Measurements from ENCODE around the gene C3orf85. TPM values are rescaled to one million over a fixed set of nuclear protein-coding genes. Genes with fewer than 3 reads are reported as not detected.
"Not testable (repeated sequence)": the region's sequence is repeated elsewhere in the genome, so short reads cannot be mapped to it uniquely, and the experiment has no call there.

Gene C3orf85
- total RNA-seq, 2 experiments from 2014 or later, result not detected

DNA sequence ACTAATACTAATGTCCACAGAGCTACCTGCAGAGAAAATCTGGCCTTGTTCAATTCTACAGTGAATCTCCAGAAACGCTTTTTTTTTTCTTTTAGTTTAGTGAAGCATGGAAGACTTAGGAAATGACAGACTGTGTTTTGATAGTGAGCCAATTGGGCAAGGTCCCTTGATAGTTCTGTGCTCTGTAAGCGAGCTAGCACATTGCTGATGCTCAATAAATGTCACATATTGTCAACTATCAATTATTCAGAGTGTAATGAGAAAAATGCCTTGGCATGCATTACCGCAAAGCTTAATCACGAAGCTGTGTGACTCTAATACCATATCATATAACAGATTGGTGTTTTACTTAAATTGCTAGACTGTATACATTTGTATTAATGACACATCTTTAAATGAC, 5.2 kb upstream of the C3orf85 start:
- peaks cover 7% of the 10 kb centered on the region for H3K27me3 Mint-ChIP-seq
- H3K36me3 Mint-ChIP-seq, result no peaks in the 10 kb centered on the region
- no peak overlapping the region for H3K4me3 Mint-ChIP-seq
- H3K9me3 Mint-ChIP-seq, result peaks cover 3% of the 10 kb centered on the region
- no peak for DNase-seq
- no peaks in the 10 kb centered on the region for H3K4me1 Mint-ChIP-seq
- no peak overlapping the region for H3K27ac Mint-ChIP-seq

DNA sequence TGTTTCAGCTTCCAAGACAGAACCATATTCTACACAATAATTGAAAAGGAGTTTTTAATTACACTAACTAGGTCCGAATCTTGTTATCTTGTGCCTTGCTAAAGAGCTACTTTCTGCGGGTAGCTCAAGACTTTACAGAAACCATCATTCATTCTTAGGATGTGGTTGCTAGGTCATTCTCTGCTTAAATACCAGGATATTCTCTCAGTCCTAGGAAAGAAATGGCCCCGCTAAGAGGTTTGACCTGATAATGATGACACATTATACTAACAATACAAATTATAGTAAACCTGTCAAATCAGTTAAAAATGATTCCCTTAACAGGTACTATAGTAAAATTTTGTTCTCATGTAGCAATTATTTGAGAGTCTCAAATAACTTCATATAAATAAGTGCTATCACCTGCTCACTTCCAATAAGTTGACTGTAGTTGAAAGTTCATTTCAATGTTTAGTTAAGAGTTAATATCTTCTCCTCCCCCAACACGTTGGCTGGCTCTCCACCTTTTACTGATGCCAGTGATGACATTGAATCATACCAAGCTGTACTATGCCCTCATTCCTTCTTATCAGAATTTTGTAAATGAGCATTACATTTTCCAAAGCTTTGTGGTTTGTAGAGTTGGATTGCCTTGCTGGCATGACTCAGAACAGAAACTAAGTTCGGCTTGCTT, 3.6 kb upstream of the C3orf85 start:
- no peak overlapping the region for H3K4me3 Mint-ChIP-seq
- H3K9me3 Mint-ChIP-seq, result peaks cover 3% of the 10 kb centered on the region
- no peak overlapping the region for H3K27ac Mint-ChIP-seq
- peaks cover 7% of the 10 kb centered on the region for H3K27me3 Mint-ChIP-seq
- no peaks in the 10 kb centered on the region for H3K4me1 Mint-ChIP-seq
- DNase-seq, result no peak
- no peaks in the 10 kb centered on the region for H3K36me3 Mint-ChIP-seq

DNA sequence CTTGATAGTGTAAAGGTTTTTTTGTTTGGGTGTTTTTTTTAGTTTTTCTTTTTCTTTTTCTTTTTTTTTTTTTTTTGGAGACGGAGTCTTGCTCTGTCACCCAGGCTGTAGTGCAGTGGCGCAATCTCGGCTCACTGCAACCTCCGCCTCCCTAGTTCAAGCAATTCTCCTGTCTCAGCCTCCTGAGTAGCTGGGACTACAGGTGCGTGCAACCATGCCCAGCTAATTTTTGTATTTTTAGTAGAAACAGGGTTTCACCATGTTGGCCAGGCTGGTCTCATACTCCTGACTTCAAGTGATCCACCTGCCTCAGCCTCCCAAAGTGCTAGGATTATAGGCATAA, 3.1 kb upstream of the C3orf85 start:
- DNase-seq, result not testable (repeated sequence)

DNA sequence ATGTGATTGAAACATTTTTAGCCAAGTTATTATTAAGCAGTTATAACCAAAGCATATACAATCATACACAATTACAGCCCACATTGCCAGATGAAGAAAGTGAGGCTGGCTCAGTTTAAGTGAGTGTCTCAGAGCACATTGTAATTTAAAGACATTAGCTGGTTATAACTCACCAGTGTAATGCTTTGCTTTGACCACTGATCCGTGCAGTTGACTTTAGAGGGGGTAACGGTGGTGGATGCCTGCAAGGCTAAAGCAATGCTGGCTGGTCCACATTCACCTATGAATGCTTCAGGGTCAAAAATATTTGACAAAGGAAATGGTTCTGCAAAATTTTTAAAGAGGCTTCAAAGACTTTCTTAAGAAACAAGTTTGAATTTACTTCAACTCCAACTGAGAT, 1.2 kb downstream of the C3orf85 start:
- peaks cover 4% of the 10 kb centered on the region for H3K27me3 Mint-ChIP-seq
- no peaks in the 10 kb centered on the region for H3K9me3 Mint-ChIP-seq
- no peaks in the 10 kb centered on the region for H3K36me3 Mint-ChIP-seq

More for the DNA sequence above, 3.1 kb upstream of the C3orf85 start:
- H3K27me3 Mint-ChIP-seq, H3K36me3 Mint-ChIP-seq, H3K4me1 Mint-ChIP-seq, H3K9me3 Mint-ChIP-seq, H3K27ac Mint-ChIP-seq, H3K4me3 Mint-ChIP-seq: not testable (repeated sequence)

DNA sequence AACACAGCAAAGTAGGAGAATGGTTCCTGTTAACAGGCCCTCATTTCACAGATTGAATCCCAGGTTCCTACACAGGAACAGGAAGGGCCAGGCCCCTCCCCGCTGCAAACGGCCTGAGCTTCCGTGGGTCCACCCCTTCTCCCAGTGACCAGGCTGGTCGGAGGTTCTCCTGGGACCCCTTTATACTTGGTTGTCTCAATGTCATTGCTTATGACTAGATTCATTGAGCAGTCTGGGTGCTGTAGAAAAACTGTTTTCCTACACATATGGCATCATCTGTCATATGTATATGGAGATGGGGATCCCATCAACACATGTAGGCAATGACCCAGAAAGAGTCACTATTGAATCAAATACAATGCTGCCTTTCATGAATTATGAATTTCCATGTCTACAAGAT, 3.8 kb downstream of the C3orf85 start:
- Mint-ChIP-seq H3K36me3 (no peaks in the 10 kb centered on the region), H3K4me1 (no peaks in the 10 kb centered on the region), H3K4me3 (no peak overlapping the region), H3K9me3 (no peaks in the 10 kb centered on the region), H3K27ac (no peak overlapping the region), H3K27me3 (peaks cover 4% of the 10 kb centered on the region)
- no peak for DNase-seq

More for the DNA sequence above, 1.2 kb downstream of the C3orf85 start:
- Mint-ChIP-seq H3K27ac (no peak overlapping the region), H3K4me3 (no peak overlapping the region), H3K4me1 (no peaks in the 10 kb centered on the region)
- no peak for DNase-seq

DNA sequence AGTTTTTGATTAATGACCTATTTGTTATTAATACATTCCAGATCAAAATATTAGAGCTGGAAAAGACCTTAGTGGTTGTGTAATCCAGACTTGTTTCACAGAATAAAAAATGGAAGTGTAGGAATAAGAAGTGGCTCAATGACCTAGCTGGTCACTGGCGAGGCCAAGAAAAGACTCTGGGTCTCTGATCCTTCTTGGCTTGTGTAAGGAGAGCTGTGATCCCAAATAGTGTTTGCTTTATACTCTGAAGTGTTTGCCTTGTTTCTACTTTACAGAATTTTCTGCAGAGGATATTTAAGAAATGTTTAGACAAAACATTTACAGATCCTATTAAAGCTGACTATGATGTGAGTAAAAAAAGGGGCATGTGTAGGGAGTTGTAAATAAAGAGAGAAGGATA, 7.1 kb downstream of the C3orf85 start:
- H3K4me1 Mint-ChIP-seq, result no peaks in the 10 kb centered on the region
- H3K4me3 Mint-ChIP-seq, result no peak overlapping the region
- H3K36me3 Mint-ChIP-seq, result no peaks in the 10 kb centered on the region
- H3K27me3 Mint-ChIP-seq, result peaks cover 4% of the 10 kb centered on the region
- no peak overlapping the region for H3K27ac Mint-ChIP-seq
- DNase-seq, result no peak
- no peaks in the 10 kb centered on the region for H3K9me3 Mint-ChIP-seq

DNA sequence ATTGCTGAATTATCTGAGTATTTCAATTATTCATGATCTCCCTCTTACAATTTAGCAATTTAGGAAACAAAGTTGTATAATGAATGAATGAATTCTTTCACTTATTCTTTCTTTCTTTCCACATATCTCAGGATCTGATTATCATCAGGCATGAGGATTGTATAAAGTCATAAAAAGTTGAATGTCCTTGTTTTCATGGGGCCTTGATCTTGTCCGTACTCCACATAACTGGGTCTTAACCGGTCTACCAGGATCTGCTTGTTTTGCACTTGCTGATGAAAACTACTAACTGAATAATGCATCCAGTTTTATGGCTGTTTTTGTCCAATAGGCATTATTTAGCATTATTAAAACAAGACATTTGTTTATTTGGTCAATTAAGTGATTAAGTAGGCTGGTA, 12.6 kb downstream of the C3orf85 start:
- Mint-ChIP-seq H3K36me3 (no peaks in the 10 kb centered on the region), H3K4me3 (no peak overlapping the region), H3K4me1 (no peaks in the 10 kb centered on the region), H3K9me3 (no peaks in the 10 kb centered on the region), H3K27me3 (no peaks in the 10 kb centered on the region), H3K27ac (no peak overlapping the region)
- no peak for DNase-seq

DNA sequence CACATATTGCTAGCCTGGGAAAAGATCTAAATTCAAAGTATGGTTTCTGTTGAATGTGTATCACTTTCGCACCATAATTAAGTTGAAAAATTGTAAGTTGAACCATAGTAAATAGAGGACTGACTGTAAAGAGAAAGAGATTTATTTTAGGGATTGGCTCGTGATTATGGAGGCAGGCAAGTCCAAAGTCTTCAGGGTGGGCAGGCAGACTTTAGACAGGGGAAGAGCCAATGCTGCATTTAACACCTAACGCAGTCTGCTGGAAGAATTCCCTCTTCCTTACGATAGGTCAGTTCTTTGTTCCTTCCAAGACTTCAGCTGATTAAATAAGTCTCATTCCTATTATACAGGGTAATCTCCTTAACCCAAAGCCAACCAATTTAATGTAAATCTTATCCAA, 15.8 kb downstream of the C3orf85 start:
- Mint-ChIP-seq H3K36me3 (no peaks in the 10 kb centered on the region), H3K4me1 (no peaks in the 10 kb centered on the region), H3K27ac (no peak overlapping the region), H3K9me3 (no peaks in the 10 kb centered on the region), H3K27me3 (no peaks in the 10 kb centered on the region), H3K4me3 (no peak overlapping the region)
- no peak for DNase-seq

DNA sequence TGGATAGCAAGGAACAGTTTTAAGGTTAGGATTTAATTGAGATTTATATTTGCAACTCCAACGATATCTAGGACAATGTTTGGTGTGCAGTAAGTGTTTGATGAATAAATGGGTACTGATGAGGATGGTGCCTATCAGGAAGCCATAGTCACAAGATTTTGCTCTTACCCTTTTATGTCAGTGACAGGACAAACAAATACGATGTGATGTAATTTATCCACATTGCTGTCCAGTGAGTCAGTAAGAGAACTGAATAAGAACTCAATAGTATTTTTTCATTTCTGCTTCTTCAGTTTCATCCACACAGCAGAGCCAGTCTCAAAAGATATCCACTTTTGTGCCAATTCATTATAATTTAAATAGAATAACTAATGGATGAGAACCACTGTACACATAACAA, 18.5 kb downstream of the C3orf85 start:
- Mint-ChIP-seq H3K27me3 (no peaks in the 10 kb centered on the region), H3K4me1 (no peaks in the 10 kb centered on the region), H3K27ac (no peak overlapping the region), H3K36me3 (peaks cover 1% of the 10 kb centered on the region), H3K9me3 (peaks cover 3% of the 10 kb centered on the region), H3K4me3 (no peak overlapping the region)
- DNase-seq, result no peak

DNA sequence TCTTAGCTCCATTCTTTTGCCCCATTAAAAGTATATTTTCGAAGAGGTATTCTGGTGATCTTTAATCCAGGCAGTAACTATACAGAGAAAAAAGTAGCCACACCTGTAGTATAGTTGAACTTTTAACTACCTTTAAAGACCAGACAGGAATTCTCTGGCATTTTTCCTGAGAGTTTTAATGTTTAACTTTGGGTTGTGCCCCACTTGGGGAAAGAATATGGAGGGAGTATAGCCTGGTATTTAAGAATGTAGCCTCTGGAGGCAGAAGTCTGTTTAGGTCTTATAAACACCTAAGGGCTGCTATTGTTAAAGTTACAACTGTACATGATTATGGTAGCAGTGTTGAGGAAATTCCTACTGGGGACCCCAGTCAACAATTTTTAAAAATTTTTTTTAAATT, 19.3 kb downstream of the C3orf85 start:
- no peak overlapping the region for H3K4me3 Mint-ChIP-seq
- peaks cover 4% of the 10 kb centered on the region for H3K9me3 Mint-ChIP-seq
- H3K27ac Mint-ChIP-seq, result no peak overlapping the region
- no peaks in the 10 kb centered on the region for H3K27me3 Mint-ChIP-seq
- H3K4me1 Mint-ChIP-seq, result no peaks in the 10 kb centered on the region
- H3K36me3 Mint-ChIP-seq, result peaks cover 1% of the 10 kb centered on the region
- DNase-seq, result no peak

DNA sequence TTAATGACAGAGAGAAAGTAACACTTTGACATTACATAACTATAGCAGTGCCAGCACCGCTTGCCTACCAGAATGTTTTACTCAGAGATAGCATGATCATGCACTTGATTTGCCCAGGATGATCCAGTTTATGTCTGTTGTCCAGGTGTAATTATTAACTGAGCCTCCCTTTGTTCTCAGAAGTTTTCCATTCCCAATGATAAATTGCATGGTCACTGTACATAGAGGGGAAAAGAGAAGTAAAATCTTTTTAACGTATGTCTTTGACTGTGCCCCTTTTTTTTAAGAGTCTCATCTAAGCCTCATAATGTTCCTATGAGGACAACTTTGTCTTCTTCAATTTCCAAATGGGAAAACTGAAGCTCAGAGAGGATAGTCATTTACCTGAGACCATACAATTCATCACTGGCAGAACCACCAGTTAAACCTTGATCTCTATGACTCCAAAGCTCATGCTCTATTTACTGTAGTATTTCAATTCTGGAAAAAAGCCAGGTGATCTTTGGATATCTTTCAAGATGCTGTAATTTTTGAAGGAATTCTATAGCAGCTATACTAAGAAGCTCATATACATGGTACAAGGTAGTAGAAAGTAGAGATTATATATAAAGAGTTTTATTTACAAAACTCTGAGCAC, 25.1 kb downstream of the C3orf85 start:
- Mint-ChIP-seq H3K9me3 (peaks cover 6% of the 10 kb centered on the region), H3K36me3 (peaks cover 1% of the 10 kb centered on the region), H3K27ac (no peak overlapping the region), H3K4me1 (no peaks in the 10 kb centered on the region), H3K27me3 (peaks cover 6% of the 10 kb centered on the region), H3K4me3 (no peak overlapping the region)
- no peak for DNase-seq

DNA sequence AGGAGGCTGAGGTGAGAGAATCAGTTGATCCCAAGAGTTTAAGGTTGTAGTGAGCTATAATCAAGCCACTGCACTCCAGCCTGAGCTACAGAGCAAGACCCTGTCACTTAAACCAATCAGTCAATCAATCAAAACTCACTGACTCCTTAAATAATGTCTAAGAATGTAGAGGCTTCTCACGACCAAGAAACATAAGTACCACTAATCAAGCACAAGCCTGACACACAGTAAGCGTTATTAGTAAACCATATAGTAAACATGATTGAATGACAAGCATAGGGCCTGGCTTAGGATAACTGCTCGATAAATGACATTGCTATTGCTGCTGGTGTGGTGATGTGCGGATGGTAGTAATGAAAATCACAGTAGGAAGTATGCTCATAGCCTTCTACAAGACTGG, 29.4 kb downstream of the C3orf85 start:
- no peak for DNase-seq
- H3K4me3 Mint-ChIP-seq, result no peak overlapping the region

DNA sequence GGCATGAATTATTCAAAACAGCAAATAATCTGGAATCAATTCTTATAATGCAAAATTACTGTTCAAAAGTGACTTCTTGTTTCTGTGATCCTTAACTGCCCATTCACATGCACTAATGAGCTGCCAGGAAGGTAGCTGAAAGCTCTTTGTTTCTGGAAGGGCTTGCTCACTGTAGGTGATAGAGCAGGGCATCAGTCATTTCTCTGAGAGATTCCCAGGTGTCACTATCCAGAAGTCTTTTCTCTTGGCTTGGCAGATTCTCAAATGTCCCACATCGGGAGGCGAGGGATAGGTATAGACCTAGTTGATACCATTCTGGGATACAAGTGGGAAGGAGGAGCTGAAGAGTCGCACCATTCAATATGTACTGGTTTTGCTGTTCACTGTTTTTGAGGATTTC, 35.0 kb downstream of the C3orf85 start:
- Mint-ChIP-seq H3K27me3 (no peaks in the 10 kb centered on the region), H3K36me3 (no peaks in the 10 kb centered on the region), H3K4me3 (no peak overlapping the region), H3K27ac (no peak overlapping the region), H3K9me3 (no peaks in the 10 kb centered on the region), H3K4me1 (no peaks in the 10 kb centered on the region)
- no peak for DNase-seq

More for the DNA sequence above, 29.4 kb downstream of the C3orf85 start:
- Mint-ChIP-seq H3K36me3 (no peaks in the 10 kb centered on the region), H3K27me3 (peaks cover 6% of the 10 kb centered on the region), H3K27ac (no peak overlapping the region), H3K9me3 (peaks cover 2% of the 10 kb centered on the region), H3K4me1 (no peaks in the 10 kb centered on the region)

DNA sequence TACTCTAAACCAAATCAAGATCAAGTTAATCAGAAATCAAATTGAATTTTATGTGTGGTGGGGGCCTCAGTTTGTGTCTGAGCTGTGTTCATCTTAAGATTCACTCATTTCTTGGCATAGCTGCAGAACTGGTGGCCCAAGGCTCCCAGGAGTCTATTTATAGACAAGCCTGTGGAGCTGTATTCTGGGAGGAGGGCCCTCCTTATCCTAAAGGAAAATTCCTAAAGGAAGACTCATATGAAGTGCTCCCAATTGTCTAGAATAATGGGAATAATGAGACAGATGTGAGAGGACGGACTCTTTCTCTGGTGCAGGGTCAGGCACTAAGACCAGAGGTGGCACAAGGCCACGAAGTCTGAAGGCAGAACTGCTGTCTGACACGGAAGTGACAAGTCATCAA, 38.9 kb downstream of the C3orf85 start:
- Mint-ChIP-seq H3K27ac (no peak overlapping the region), H3K4me1 (no peaks in the 10 kb centered on the region), H3K4me3 (no peak overlapping the region), H3K36me3 (no peaks in the 10 kb centered on the region), H3K27me3 (no peaks in the 10 kb centered on the region), H3K9me3 (no peaks in the 10 kb centered on the region)
- DNase-seq, result no peak

DNA sequence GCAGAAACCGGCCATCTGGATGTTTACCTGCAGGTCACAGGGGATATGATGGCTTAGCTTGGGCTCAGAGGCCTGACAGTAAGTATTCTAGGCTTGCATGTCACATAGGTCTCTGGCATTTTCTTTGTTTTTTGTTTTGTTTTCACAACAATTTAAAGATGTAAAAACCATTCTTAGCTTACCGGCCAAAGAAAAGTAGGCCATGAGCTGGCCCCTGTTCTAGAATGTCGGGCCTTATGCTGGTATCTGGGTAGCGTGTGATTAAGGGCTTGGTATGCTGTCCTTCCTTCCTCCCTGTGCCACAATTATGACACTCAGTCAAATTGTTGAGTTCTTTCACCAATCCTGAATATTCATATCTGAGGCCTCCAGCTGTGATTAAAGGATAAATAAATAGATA, 40.2 kb downstream of the C3orf85 start:
- Mint-ChIP-seq H3K9me3 (no peaks in the 10 kb centered on the region), H3K4me3 (no peak overlapping the region), H3K36me3 (no peaks in the 10 kb centered on the region), H3K4me1 (no peaks in the 10 kb centered on the region), H3K27ac (no peak overlapping the region), H3K27me3 (peaks cover 5% of the 10 kb centered on the region)
- no peak for DNase-seq

DNA sequence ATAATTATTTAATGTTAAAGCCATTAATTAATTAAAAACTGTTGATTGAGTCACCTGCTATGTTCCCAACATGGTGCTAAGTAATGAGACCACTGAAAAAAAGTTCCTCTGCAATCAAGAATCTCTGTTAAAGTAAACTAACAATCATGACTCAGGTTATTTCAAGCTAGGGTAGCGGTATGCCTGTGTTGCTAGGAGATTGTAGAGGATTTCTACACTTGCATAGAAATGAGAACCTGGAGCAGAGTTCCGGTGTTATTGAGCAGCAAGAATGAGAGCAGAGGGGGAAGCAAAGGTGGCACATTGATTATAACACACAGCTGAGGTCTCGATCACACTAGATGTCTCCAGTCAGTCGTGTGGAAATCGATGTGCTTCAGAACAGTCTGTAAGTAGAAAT, 41.4 kb downstream of the C3orf85 start:
- Mint-ChIP-seq H3K9me3 (no peaks in the 10 kb centered on the region), H3K4me3 (no peak overlapping the region), H3K36me3 (no peaks in the 10 kb centered on the region), H3K27me3 (peaks cover 9% of the 10 kb centered on the region), H3K4me1 (no peaks in the 10 kb centered on the region), H3K27ac (no peak overlapping the region)
- DNase-seq, result no peak
